SK-N-SH (cell line): ENCODE measurements around the gene PSME1. TPM values are rescaled to one million over a fixed set of nuclear protein-coding genes. Genes with fewer than 3 reads are reported as not detected.

ENCODE experiments used
- CTCF ChIA-PET: fragments of 300-600, 350-600 bp; formaldehyde crosslinking; extraction: SDS; loops from one replicate; lab custom pipeline; 2021; lab: Yijun Ruan, JAX
- POLR2A ChIA-PET: fragments of 350-600 bp; sonication (Branson Sonifier 250); formaldehyde crosslinking; extraction: SDS; loops from one replicate; lab custom pipeline; 2020; ENCODE audit warnings: antibody characterized with exemption, inconsistent platforms; lab: Yijun Ruan, JAX
- DNase-seq: peaks from one replicate; pipeline ENCODE4 v3.0.0; 2012
- H2AFZ ChIP-seq: fragments of 200-600 bp; sonication (generic); 2 replicates; pipeline ENCODE4 v1.8.1; 2016; ENCODE audit warnings: antibody characterized with exemption, mild to moderate bottlenecking, low read depth
- H3F3A ChIP-seq: fragments of 200-600 bp; sonication (generic); replicated peaks from 2 replicates; pipeline ENCODE3; 2016; ENCODE audit warnings: antibody characterized with exemption, mild to moderate bottlenecking; ENCODE audit not compliant: insufficient read depth
- H3K27ac ChIP-seq, 2 experiments: fragments of 200-500 bp in 1 of 2; fragments of 200-600 bp in 1 of 2; sonication (Bioruptor generic) in 1 of 2; sonication (generic), shearing (Covaris generic) in 1 of 2; 2 replicates each; pipeline versions ENCODE4 v1.5.1 to v1.6.1; 2014 to 2016; ENCODE audit warnings: low read depth in 2 of 2, inconsistent platforms in 1 of 2, low read length in 1 of 2, mild to moderate bottlenecking in 1 of 2, mixed read lengths in 1 of 2
- H3K27me3 ChIP-seq: fragments of 200-600 bp; sonication (generic), shearing (Covaris generic); 2 replicates; pipeline ENCODE4 v1.6.1; 2016; ENCODE audit warnings: mixed run types; ENCODE audit not compliant: insufficient read depth
- H3K36me3 ChIP-seq, 2 experiments: fragments of 200-500 bp in 1 of 2; fragments of 200-600 bp in 1 of 2; sonication (Bioruptor generic) in 1 of 2; sonication (generic) in 1 of 2; replicated peaks in 1 of 2; 2 replicates each; pipeline versions ENCODE3 to v1.5.1; 2014 to 2016; ENCODE audit warnings: low read length in 1 of 2, mild to moderate bottlenecking in 1 of 2; ENCODE audit not compliant: insufficient read depth in 2 of 2, control insufficient read depth in 1 of 2
- H3K4me1 ChIP-seq, 2 experiments: fragments of 200-500 bp in 1 of 2; fragments of 200-600 bp in 1 of 2; sonication (Bioruptor generic) in 1 of 2; sonication (generic), shearing (Covaris generic) in 1 of 2; 2 replicates each; pipeline versions ENCODE4 v1.5.1 to v1.6.1; 2014 to 2016; ENCODE audit warnings: low read depth in 1 of 2, low read length in 1 of 2, mixed run types in 1 of 2; ENCODE audit not compliant: insufficient read depth in 2 of 2, control insufficient read depth in 1 of 2
- H3K4me2 ChIP-seq: fragments of 200-600 bp; sonication (generic), shearing (Covaris generic); 2 replicates; pipeline ENCODE4 v1.6.1; 2017; ENCODE audit warnings: mixed run types
- H3K4me3 ChIP-seq, 2 experiments: fragments of 200-500 bp in 1 of 2; fragments of 200-600 bp in 1 of 2; sonication (Bioruptor generic) in 1 of 2; sonication (generic), shearing (Covaris generic) in 1 of 2; 2 replicates each; pipeline versions ENCODE4 v1.5.1 to v1.8.1; 2014 to 2016; ENCODE audit warnings: low read depth in 2 of 2, inconsistent platforms in 1 of 2, low read length in 1 of 2, mild to moderate bottlenecking in 1 of 2, mixed read lengths in 1 of 2, moderate library complexity in 1 of 2
- H3K79me2 ChIP-seq: fragments of 200-600 bp; sonication (generic); 2 replicates; pipeline ENCODE4 v1.8.1; 2017; ENCODE audit warnings: mild to moderate bottlenecking; ENCODE audit not compliant: insufficient read depth
- H3K9ac ChIP-seq: fragments of 200-600 bp; sonication (generic); 2 replicates; pipeline ENCODE4 v1.6.1; 2017; ENCODE audit warnings: mixed run types
- H3K9me2 ChIP-seq: fragments of 200-600 bp; sonication (generic); 2 replicates; pipeline ENCODE4 v1.6.1; 2017; ENCODE audit warnings: mixed run types
- H3K9me3 ChIP-seq: fragments of 200-600 bp; sonication (generic); 2 replicates; pipeline ENCODE4 v1.6.1; 2017; ENCODE audit warnings: mixed run types, mild to moderate bottlenecking, moderate library complexity
- H4K20me1 ChIP-seq: fragments of 200-600 bp; sonication (generic); 2 replicates; pipeline ENCODE4 v1.6.1; 2017; ENCODE audit warnings: mild to moderate bottlenecking, mixed run types; ENCODE audit not compliant: insufficient read depth
- FOSL2 ChIP-seq: IDR thresholded peaks from 2 replicates; pipeline ENCODE4 v1.4.0; 2012; ENCODE audit warnings: low read depth, mild to moderate bottlenecking, moderate library complexity, borderline replicate concordance
- GATA2 ChIP-seq: sonication (generic); formaldehyde crosslinking; IDR thresholded peaks from 2 replicates; pipeline ENCODE4 v1.5.0; 2020; ENCODE audit warnings: mild to moderate bottlenecking, missing genetic modification reagents
- MEF2A ChIP-seq: IDR thresholded peaks from 2 replicates; pipeline ENCODE4 v1.4.0; 2012; ENCODE audit warnings: low read depth, borderline replicate concordance
- NFIC ChIP-seq: IDR thresholded peaks from 2 replicates; pipeline ENCODE4 v1.4.0; 2012; ENCODE audit warnings: borderline replicate concordance
- NRF1 ChIP-seq: IDR thresholded peaks from 2 replicates; pipeline ENCODE4 v1.6.1; 2012; ENCODE audit warnings: low read depth, mild to moderate bottlenecking, low read length
- RXRA ChIP-seq: IDR thresholded peaks from 2 replicates; pipeline ENCODE4 v1.4.0; 2012; ENCODE audit warnings: low read depth, mild to moderate bottlenecking, borderline replicate concordance
- TAF1 ChIP-seq: IDR thresholded peaks from 2 replicates; pipeline ENCODE4 v1.6.1; 2012; ENCODE audit warnings: low read depth, mild to moderate bottlenecking, low read length, moderate library complexity, borderline replicate concordance
- TEAD4 ChIP-seq: IDR thresholded peaks from 2 replicates; pipeline ENCODE4 v1.4.0; 2012; ENCODE audit warnings: mild to moderate bottlenecking, borderline replicate concordance; ENCODE audit not compliant: insufficient read depth
- whole genome bisulfite sequencing: methylation state at CpG from one replicate; pipeline ENCODE4 v1.1.6; 2017; ENCODE audit warnings: low lambda C conversion rate; 5-methylcytosine and 5-hydroxymethylcytosine counted together
- polyA plus RNA-seq, 3 experiments: library from polyadenylated mRNA; depleted of rRNA; stranded (reverse); fragments of >200 nt; gene quantifications; 2 replicates each; pipeline ENCODE4 v1.2.3, GENCODE V29; 2012
- TF ChIP-seq, protein P1 (sequence below): IDR thresholded peaks from 2 replicates; pipeline ENCODE4 v1.4.0; 2012; ENCODE audit warnings: low read depth, borderline replicate concordance
- TF ChIP-seq, protein P2 (sequence below): IDR thresholded peaks from 2 replicates; pipeline ENCODE4 v1.4.0; 2012; ENCODE audit warnings: low read depth, borderline replicate concordance
- TF ChIP-seq, protein P3 (sequence below): fragments of 200-600 bp; sonication (generic); IDR thresholded peaks from 2 replicates; pipeline ENCODE4 v1.6.1; 2017; ENCODE audit warnings: antibody characterized with exemption, mild to moderate bottlenecking, moderate library complexity

PSME1 gene
- polyA plus RNA-seq, 1 of the 3 experiments (the other 2 are of a cell fraction): 287 TPM

DNA sequence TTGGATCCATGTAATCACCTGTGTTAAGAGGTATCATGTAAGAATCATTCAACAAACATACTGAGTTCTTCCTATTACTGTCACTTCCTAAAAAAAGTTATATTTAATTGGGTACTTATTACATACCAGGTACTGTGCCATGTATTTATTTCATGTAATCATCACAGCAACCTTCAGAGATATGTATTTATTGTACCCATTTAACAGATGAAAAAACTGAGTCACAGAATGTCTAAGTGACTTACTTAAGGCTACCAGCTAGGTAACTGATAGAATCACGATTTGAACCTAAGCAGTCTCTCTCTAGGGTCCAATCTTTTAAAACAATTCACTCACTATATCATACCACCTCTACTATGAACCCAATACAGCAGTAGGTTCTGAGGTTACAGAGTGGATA is 8.5 kb downstream of the PSME1 start:
- Histone ChIP-seq H3F3A (peaks cover 20% of the 10 kb centered on the region), H3K4me3 (no peak overlapping the region)
- TF ChIP-seq FOSL2 (no peak), RXRA (no peak), TAF1 (no peak)
- TF ChIP-seq, protein P1, sequence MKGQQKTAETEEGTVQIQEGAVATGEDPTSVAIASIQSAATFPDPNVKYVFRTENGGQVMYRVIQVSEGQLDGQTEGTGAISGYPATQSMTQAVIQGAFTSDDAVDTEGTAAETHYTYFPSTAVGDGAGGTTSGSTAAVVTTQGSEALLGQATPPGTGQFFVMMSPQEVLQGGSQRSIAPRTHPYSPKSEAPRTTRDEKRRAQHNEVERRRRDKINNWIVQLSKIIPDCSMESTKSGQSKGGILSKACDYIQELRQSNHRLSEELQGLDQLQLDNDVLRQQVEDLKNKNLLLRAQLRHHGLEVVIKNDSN: no peak
- TF ChIP-seq, protein P2, sequence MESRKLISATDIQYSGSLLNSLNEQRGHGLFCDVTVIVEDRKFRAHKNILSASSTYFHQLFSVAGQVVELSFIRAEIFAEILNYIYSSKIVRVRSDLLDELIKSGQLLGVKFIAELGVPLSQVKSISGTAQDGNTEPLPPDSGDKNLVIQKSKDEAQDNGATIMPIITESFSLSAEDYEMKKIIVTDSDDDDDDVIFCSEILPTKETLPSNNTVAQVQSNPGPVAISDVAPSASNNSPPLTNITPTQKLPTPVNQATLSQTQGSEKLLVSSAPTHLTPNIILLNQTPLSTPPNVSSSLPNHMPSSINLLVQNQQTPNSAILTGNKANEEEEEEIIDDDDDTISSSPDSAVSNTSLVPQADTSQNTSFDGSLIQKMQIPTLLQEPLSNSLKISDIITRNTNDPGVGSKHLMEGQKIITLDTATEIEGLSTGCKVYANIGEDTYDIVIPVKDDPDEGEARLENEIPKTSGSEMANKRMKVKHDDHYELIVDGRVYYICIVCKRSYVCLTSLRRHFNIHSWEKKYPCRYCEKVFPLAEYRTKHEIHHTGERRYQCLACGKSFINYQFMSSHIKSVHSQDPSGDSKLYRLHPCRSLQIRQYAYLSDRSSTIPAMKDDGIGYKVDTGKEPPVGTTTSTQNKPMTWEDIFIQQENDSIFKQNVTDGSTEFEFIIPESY: no peak
- TF ChIP-seq, all 33 proteins: peak for 0
- H3K36me3 ChIP-seq: peaks cover 23 to 30% of the 10 kb centered on the region in 2 experiments
- peaks cover 8% of the 10 kb centered on the region; the same call in 1 of the 2 replicates for H4K20me1 ChIP-seq
- no peak overlapping the region for H3K9ac ChIP-seq
- H3K27ac ChIP-seq: no peak overlapping the region; a peak in 1 of 4 replicates
- CTCF ChIA-PET: interaction anchor here (4.6 kb wide), 1 partner anchor 16 kb away, joined by 38 read pairs; the partner anchor contains the start of gene IRF9
- POLR2A ChIA-PET: no interaction called here
- H3K4me2 ChIP-seq: peak overlapping the region; percentile 83; the same call in 1 of the 2 replicates
- 56% methylated on average over 1 of the region's 1 CpG for WGBS
- H3K79me2 ChIP-seq: peaks cover 67% of the 10 kb centered on the region
- H3K27me3 ChIP-seq: no peaks in the 10 kb centered on the region
- H3K9me2 ChIP-seq: no peaks in the 10 kb centered on the region
- no peaks in the 10 kb centered on the region for H3K9me3 ChIP-seq
- no peak for DNase-seq
- H3K4me1 ChIP-seq: peaks cover 14 to 27% of the 10 kb centered on the region in 2 experiments
- H2AFZ ChIP-seq: no peak overlapping the region

DNA sequence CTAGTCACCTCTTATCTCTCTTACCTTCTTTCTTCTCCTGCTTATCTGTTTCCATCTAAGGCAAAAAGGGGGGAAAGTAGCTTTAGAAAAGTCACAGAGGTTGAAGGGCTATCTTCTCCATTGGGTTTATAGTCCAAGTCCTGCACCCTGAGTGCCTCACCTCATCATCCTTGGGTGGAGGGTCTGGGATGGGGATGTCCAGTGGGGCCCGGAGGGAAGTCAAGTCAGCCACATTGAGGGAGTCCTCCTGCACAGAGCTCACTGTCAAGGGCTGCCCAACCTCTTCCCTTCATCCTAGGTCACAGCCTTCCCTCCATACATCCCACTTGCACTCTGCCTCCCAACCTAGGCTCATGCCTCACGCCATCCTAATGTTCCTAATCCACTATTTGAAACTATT is 9.2 kb downstream of the PSME1 start:
- WGBS: 100% methylated on average over 1 of the region's 2 CpGs
- Histone ChIP-seq H3K4me2 (peak overlapping the region; percentile 83), H3K36me3 (peaks cover 23 to 35% of the 10 kb centered on the region in 2 experiments), H4K20me1 (peaks cover 8% of the 10 kb centered on the region; the same call in 1 of the 2 replicates), H2AFZ (no peak overlapping the region), H3K27me3 (no peaks in the 10 kb centered on the region), H3K9me2 (no peaks in the 10 kb centered on the region), H3K4me1 (peaks cover 11 to 25% of the 10 kb centered on the region in 2 experiments), H3K27ac (peak overlapping the region in 1 of 2 experiments; percentile 92; a peak in 2 of 4 replicates), H3K9ac (peak overlapping the region; percentile 77), H3K79me2 (peaks cover 67% of the 10 kb centered on the region), H3K4me3 (peak overlapping the region in 1 of 2 experiments; percentile 98; a peak in 3 of 4 replicates), H3K9me3 (no peaks in the 10 kb centered on the region), H3F3A (peaks cover 20% of the 10 kb centered on the region)
- ChIA-PET POLR2A (interaction anchor here (2.2 to 3.9 kb wide), 4 partner anchors 8 to 31 kb away, joined by 10 to 50 read pairs (median 20); partner anchors contain the start of genes DCAF11, IRF9, NRL and PSME1), CTCF (interaction anchor here (1.0 to 4.6 kb wide), 5 partner anchors 15 to 667 kb away, joined by 4 to 38 read pairs (median 5); partner anchors contain the start of genes IRF9 and PCK2)
- TF ChIP-seq MEF2A (no peak), TEAD4 (no peak), TAF1 (no peak), NFIC (no peak), RXRA (no peak), NRF1 (no peak), GATA2 (CRISPR knock-in tag) (no peak)
- TF ChIP-seq, protein P2: no peak
- TF ChIP-seq, protein P3, sequence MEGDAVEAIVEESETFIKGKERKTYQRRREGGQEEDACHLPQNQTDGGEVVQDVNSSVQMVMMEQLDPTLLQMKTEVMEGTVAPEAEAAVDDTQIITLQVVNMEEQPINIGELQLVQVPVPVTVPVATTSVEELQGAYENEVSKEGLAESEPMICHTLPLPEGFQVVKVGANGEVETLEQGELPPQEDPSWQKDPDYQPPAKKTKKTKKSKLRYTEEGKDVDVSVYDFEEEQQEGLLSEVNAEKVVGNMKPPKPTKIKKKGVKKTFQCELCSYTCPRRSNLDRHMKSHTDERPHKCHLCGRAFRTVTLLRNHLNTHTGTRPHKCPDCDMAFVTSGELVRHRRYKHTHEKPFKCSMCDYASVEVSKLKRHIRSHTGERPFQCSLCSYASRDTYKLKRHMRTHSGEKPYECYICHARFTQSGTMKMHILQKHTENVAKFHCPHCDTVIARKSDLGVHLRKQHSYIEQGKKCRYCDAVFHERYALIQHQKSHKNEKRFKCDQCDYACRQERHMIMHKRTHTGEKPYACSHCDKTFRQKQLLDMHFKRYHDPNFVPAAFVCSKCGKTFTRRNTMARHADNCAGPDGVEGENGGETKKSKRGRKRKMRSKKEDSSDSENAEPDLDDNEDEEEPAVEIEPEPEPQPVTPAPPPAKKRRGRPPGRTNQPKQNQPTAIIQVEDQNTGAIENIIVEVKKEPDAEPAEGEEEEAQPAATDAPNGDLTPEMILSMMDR: no peak
- no peak for DNase-seq
